ENCODE measurements around the gene ERMN.
A peak's percentile ranks its signal among the peaks of the same experiment; 100 is the strongest.

DNA sequence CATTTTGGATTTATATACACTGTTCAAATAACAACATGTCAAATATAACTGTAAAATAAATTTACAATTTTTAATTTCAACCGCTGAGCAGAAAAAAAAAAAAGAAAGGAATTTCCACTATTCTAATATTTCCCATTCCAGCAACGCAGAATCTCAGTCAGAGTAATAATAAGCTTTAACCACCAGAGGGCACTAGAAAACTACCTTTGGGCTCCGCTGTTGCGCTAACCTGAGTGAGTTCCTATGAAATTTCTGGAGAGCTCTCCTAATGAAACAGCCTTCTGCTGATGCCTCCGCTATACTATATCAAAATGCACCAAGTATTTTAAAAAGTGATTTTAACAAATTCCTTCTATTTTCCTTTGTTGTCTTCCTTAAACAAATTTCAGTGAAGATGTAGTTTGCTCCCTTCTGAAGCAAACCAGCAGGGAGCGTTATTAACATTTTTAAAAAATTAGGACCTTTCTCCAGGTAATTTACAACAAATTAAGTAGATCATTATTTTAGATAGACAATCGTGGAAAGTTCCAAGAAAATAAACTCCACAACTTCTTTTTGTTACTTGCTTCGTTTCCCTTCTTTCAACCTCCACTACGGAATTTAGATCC lies 23.0 kb downstream of the ERMN start:
- TF ChIP-seq CTCF (IDR thresholded peaks at IDR 0.05 in 4 of 5, conservative IDR thresholded peaks at IDR 0.05 in 1 of 5) (peak in 2 of 5 experiments; percentile 61 to 69), POLR2A (IDR thresholded peaks at IDR 0.05) (no peak)

Measured in gastrocnemius medialis (tissue), 4 donors.